IPS DF 6.9 (cell line): Measurements from ENCODE around the gene CACNA2D2.

Experiments used
- DNase-seq: peaks from one replicate; pipeline ENCODE4 v3.0.0-alpha.2; 2013; ENCODE audit warnings: low read depth, low spot score
- H3K27ac ChIP-seq: one replicate; pipeline ENCODE4 v1.5.1; 2013; ENCODE audit warnings: low read length, control low read depth
- H3K27me3 ChIP-seq: 2 replicates; pipeline ENCODE4 v1.6.1; 2013; ENCODE audit warnings: mild to moderate bottlenecking, low read length; ENCODE audit not compliant: control insufficient read depth, insufficient read depth
- H3K36me3 ChIP-seq: 2 replicates; pipeline ENCODE4 v1.6.1; 2013; ENCODE audit warnings: low read length; ENCODE audit not compliant: control insufficient read depth, insufficient read depth
- H3K4me1 ChIP-seq: 2 replicates; pipeline ENCODE4 v1.6.1; 2013; ENCODE audit warnings: low read length; ENCODE audit not compliant: control insufficient read depth, insufficient read depth
- H3K4me3 ChIP-seq: 2 replicates; pipeline ENCODE4 v1.5.1; 2013; ENCODE audit warnings: mild to moderate bottlenecking, low read length
- H3K9me3 ChIP-seq: 2 replicates; pipeline ENCODE4 v1.6.1; 2013; ENCODE audit warnings: low read length, inconsistent platforms; ENCODE audit not compliant: control insufficient read depth, insufficient read depth
- WGBS: extraction: QIAGEN DNeasy Blood & Tissue Kit; methylation state at CpG from one replicate; pipeline ENCODE4 v1.1.7; 2013; ENCODE audit warnings: mixed read lengths, missing lambda C conversion rate; ENCODE audit not compliant: insufficient read length, insufficient coverage; 5-methylcytosine and 5-hydroxymethylcytosine counted together

The CACNA2D2 gene

GRCh38 chr3:50369012-50369670, 134.3 kb downstream of the CACNA2D2 start:
- H3K36me3 ChIP-seq, result no peaks in the 10 kb centered on the region; the same call in 1 of the 2 replicates
- H3K27me3 ChIP-seq, result no peaks in the 10 kb centered on the region
- peaks cover 13% of the 10 kb centered on the region for H3K4me1 ChIP-seq
- no CpG with 5 or more reads among the region's 9 CpGs for WGBS
- no peak overlapping the region for H3K27ac ChIP-seq
- H3K9me3 ChIP-seq, result no peaks in the 10 kb centered on the region
- H3K4me3 ChIP-seq, result no peak overlapping the region
- DNase-seq, result no peak

- H3K9me3 ChIP-seq, result no peaks in the 10 kb centered on the region
- no peak overlapping the region for H3K27ac ChIP-seq
- no CpG with 5 or more reads among the region's 5 CpGs for WGBS
- peak overlapping the region; percentile 53; the same call in 1 of the 2 replicates for H3K4me3 ChIP-seq
- H3K27me3 ChIP-seq, result no peaks in the 10 kb centered on the region
- no peak for DNase-seq
- peaks cover 6% of the 10 kb centered on the region for H3K4me1 ChIP-seq
- no peaks in the 10 kb centered on the region; the same call in 1 of the 2 replicates for H3K36me3 ChIP-seq
These were observed 137.6 kb downstream of the CACNA2D2 start for GRCh38 chr3:50365842-50366220.

GRCh38 chr3:50365080-50365841, 138.2 kb downstream of the CACNA2D2 start:
- WGBS, result no CpG with 5 or more reads among the region's 53 CpGs
- no peak overlapping the region for H3K27ac ChIP-seq
- DNase-seq, result peak; percentile 75
- no peaks in the 10 kb centered on the region for H3K27me3 ChIP-seq
- H3K4me3 ChIP-seq, result peak overlapping the region; percentile 53; the same call in 1 of the 2 replicates
- peaks cover 5% of the 10 kb centered on the region; the same call in 1 of the 2 replicates for H3K4me1 ChIP-seq
- no peaks in the 10 kb centered on the region for H3K9me3 ChIP-seq
- no peaks in the 10 kb centered on the region; the same call in 1 of the 2 replicates for H3K36me3 ChIP-seq

GRCh38 chr3:50364573-50365079, 138.8 kb downstream of the CACNA2D2 start:
- no peaks in the 10 kb centered on the region; the same call in 1 of the 2 replicates for H3K36me3 ChIP-seq
- H3K27me3 ChIP-seq, result no peaks in the 10 kb centered on the region
- peak overlapping the region; percentile 52 for H3K4me3 ChIP-seq
- WGBS, result no CpG with 5 or more reads among the region's 48 CpGs
- no peak for DNase-seq
- no peak overlapping the region for H3K27ac ChIP-seq
- H3K4me1 ChIP-seq, result peaks cover 5% of the 10 kb centered on the region; the same call in 1 of the 2 replicates
- no peaks in the 10 kb centered on the region for H3K9me3 ChIP-seq

- Histone ChIP-seq H3K4me1 (peaks cover 10% of the 10 kb centered on the region), H3K4me3 (peak overlapping the region; percentile 17; the same call in 1 of the 2 replicates), H3K36me3 (no peaks in the 10 kb centered on the region; the same call in 1 of the 2 replicates), H3K27me3 (no peaks in the 10 kb centered on the region), H3K27ac (no peak overlapping the region), H3K9me3 (no peaks in the 10 kb centered on the region)
- WGBS, result no CpG with 5 or more reads among the region's 8 CpGs
- no peak for DNase-seq
These were observed 143.7 kb downstream of the CACNA2D2 start for GRCh38 chr3:50359760-50360110.

- peaks cover 8% of the 10 kb centered on the region for H3K4me1 ChIP-seq
- peaks cover 4% of the 10 kb centered on the region; the same call in 1 of the 2 replicates for H3K36me3 ChIP-seq
- peak within 1 kb of the TSS; percentile 86 for H3K4me3 ChIP-seq
- no peak within 1 kb of the TSS for H3K27ac ChIP-seq
- DNase-seq, result peak; percentile 96
- WGBS, result no CpG with 5 or more reads among the region's 64 CpGs
- H3K9me3 ChIP-seq, result no peaks in the 10 kb centered on the region
- no peaks in the 10 kb centered on the region for H3K27me3 ChIP-seq
These were observed 144.3 kb downstream of the CACNA2D2 start, which contains the start of gene TMEM115 for GRCh38 chr3:50358911-50359759. Gene TMEM115 (minus strand): TSS chr3:50359521. CDS start chr3:50359063, 458 bp downstream.

- Histone ChIP-seq H3K27ac (no peak overlapping the region), H3K27me3 (no peaks in the 10 kb centered on the region), H3K4me3 (peak overlapping the region; percentile 86; the same call in 1 of the 2 replicates), H3K4me1 (peaks cover 8% of the 10 kb centered on the region), H3K36me3 (peaks cover 5% of the 10 kb centered on the region; the same call in 1 of the 2 replicates), H3K9me3 (no peaks in the 10 kb centered on the region)
- no peak for DNase-seq
- WGBS, result no CpG with 5 or more reads among the region's 24 CpGs
These were observed 145.0 kb downstream of the CACNA2D2 start for GRCh38 chr3:50358355-50358910.

- no CpG with 5 or more reads among the region's 1 CpG for WGBS
- Histone ChIP-seq H3K27ac (no peak overlapping the region), H3K9me3 (no peaks in the 10 kb centered on the region), H3K4me3 (no peak overlapping the region), H3K4me1 (peaks cover 8% of the 10 kb centered on the region), H3K27me3 (no peaks in the 10 kb centered on the region), H3K36me3 (peaks cover 8% of the 10 kb centered on the region; the same call in 1 of the 2 replicates)
- DNase-seq, result no peak
These were observed 146.0 kb downstream of the CACNA2D2 start for GRCh38 chr3:50357481-50357880.

GRCh38 chr3:50356553-50356952, 146.9 kb downstream of the CACNA2D2 start:
- Histone ChIP-seq H3K9me3 (no peaks in the 10 kb centered on the region), H3K4me1 (peaks cover 8% of the 10 kb centered on the region), H3K27ac (no peak overlapping the region), H3K36me3 (peaks cover 8% of the 10 kb centered on the region; the same call in 1 of the 2 replicates), H3K27me3 (no peaks in the 10 kb centered on the region), H3K4me3 (no peak overlapping the region)
- DNase-seq, result no peak
- WGBS, result no CpG with 5 or more reads among the region's 5 CpGs
